GM12891 (cell line): Measurements from ENCODE around the gene EYA2.

Source experiments
- POLR2A ChIP-seq: IDR thresholded peaks from 2 replicates; pipeline ENCODE4 v1.6.1; 2011; ENCODE audit warnings: low read depth, low read length, control low read depth
- POLR2AphosphoS5 ChIP-seq: IDR thresholded peaks from 2 replicates; pipeline ENCODE4 v1.6.1; 2011; ENCODE audit warnings: low read depth, low read length, control low read depth
- TAF1 ChIP-seq: IDR thresholded peaks from 2 replicates; pipeline ENCODE4 v1.6.1; 2011; ENCODE audit warnings: low read depth, low read length, control low read depth

- TF ChIP-seq POLR2A (no peak), TAF1 (no peak), POLR2AphosphoS5 (no peak)
Measured at GRCh38 chr20:47027456-47027855, 132.8 kb downstream of the EYA2 start.
